Mammary epithelial cell (primary cell): ENCODE results near the gene CFAP221.

Experiments used
- CTCF ChIP-seq, 2 donors: IDR thresholded peaks in 1 of 2; conservative IDR thresholded peaks in 1 of 2; 2 replicates each; pipeline ENCODE4 v1.5.1; 2011 to 2012; ENCODE audit warnings: inconsistent platforms in 2 of 2, low read length in 2 of 2, mild to moderate bottlenecking in 2 of 2, control low read depth in 1 of 2, low read depth in 1 of 2; ENCODE audit not compliant: insufficient read depth in 1 of 2; ENCODE audit errors: extremely low read depth in 1 of 2
- EZH2 ChIP-seq: IDR thresholded peaks from 2 replicates; pipeline ENCODE4 v1.6.1; 2012; ENCODE audit warnings: low read length, inconsistent platforms, borderline replicate concordance

GRCh38 chr2:119550856-119551255 is 6.6 kb downstream of the CFAP221 start:
- TF ChIP-seq CTCF (conservative IDR thresholded peaks at IDR 0.05 in 1 of 2, IDR thresholded peaks at IDR 0.05 in 1 of 2; ENCODE audit: extremely low read depth in 1 of 2, insufficient read depth in 1 of 2, low read depth in 1 of 2, low read length in 2 of 2) (no peak), EZH2 (no peak)
